ENCODE measurements around the gene LOXHD1. TPM values are rescaled to one million over a fixed set of nuclear protein-coding genes. Genes with fewer than 3 reads are reported as not detected.

LOXHD1 gene
- total RNA-seq, 3 donors from 2014 or later: 0.59 to 1.6 (median 0.80) TPM

DNA sequence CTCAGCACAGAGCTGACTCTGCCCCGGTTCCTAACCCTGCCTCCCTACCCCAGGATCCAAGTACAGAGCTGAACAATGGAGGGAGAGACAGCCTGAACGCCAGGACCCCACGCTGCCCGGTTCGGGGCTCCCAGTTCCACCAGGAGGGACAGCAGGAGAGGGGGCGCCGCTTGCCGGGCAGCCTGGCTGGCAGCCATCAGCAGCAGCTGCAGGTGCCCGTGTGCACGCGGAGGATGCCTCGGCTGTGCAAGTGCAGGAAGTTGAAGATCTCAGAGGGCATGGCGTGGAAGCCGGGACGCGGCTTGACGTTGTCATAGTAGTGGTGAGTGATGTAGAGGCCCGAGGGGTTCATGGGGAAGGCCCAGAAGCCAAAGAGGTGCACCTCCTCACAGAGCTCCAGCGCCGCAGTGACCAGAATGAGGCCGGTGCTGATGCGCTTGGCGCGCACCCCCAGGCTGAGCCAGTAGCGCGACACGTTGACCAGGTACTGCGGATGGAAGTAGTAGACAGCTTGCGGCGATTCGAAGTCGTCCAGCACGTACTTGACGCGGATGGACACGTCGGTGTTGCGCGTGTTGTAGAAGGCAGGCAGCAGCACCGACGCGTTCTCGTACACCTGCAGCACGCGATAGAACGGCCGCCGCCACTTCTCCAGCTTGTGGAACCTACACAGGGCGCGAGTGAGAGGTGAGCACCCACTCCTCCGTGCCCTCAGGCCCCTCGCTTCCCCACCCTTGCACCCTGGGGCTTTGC, 23.0 kb upstream of the LOXHD1 start:
- TF ChIP-seq, protein P1, sequence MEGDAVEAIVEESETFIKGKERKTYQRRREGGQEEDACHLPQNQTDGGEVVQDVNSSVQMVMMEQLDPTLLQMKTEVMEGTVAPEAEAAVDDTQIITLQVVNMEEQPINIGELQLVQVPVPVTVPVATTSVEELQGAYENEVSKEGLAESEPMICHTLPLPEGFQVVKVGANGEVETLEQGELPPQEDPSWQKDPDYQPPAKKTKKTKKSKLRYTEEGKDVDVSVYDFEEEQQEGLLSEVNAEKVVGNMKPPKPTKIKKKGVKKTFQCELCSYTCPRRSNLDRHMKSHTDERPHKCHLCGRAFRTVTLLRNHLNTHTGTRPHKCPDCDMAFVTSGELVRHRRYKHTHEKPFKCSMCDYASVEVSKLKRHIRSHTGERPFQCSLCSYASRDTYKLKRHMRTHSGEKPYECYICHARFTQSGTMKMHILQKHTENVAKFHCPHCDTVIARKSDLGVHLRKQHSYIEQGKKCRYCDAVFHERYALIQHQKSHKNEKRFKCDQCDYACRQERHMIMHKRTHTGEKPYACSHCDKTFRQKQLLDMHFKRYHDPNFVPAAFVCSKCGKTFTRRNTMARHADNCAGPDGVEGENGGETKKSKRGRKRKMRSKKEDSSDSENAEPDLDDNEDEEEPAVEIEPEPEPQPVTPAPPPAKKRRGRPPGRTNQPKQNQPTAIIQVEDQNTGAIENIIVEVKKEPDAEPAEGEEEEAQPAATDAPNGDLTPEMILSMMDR (IDR thresholded peaks at IDR 0.05): no peak
- TF ChIP-seq POLR2AphosphoS5 (IDR thresholded peaks at IDR 0.05): no peak
- TF ChIP-seq POLR2A (IDR thresholded peaks at IDR 0.05): no peak
- H3K27me3 ChIP-seq: no peaks in the 10 kb centered on the region
- DNase-seq (ENCODE audit: low spot score in 2 of 2): no peak
- H3K27ac ChIP-seq: no peak overlapping the region
- no peaks in the 10 kb centered on the region for H3K9me3 ChIP-seq
- H3K36me3 ChIP-seq: no peaks in the 10 kb centered on the region
- intact Hi-C loops (cut with DNase I; ENCODE audit: low total_unique reads): no loop called here
- no peaks in the 10 kb centered on the region for H3K4me1 ChIP-seq
- no peak overlapping the region for H3K4me3 ChIP-seq

DNA sequence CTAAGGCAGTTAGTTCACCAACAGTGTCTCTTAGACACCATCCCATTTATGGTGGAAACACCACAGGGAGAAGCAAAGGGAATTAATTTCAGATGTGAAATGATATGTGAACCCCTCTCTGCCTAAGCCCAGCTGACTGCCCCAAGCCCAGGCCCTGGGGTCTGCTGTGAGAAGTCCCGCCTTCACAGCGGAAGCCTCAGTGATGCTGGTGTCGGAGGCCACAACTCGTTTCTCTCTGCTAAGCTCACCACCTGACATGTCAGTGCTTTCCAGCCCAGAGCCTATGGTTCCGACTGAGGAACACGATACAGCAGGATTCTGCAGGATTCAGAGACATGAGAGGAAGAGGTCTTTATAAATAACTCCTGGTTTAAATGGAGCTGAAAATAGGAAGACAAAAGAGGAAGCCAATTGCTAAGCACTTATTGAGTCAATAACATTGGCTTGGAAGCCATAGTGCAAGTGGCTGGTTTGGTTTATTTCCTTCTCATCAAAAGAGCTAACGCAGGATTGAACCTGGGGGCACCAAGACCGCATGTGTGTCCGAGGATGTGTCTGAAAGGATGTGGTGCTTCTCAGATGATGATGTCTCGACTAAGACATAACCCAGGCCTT, 21.9 kb upstream of the LOXHD1 start:
- intact Hi-C loops (cut with DNase I; ENCODE audit: low total_unique reads): no loop called here
- no peaks in the 10 kb centered on the region for H3K36me3 ChIP-seq
- H3K9me3 ChIP-seq: no peaks in the 10 kb centered on the region
- TF ChIP-seq POLR2A (IDR thresholded peaks at IDR 0.05): no peak
- TF ChIP-seq, protein P1 (IDR thresholded peaks at IDR 0.05): no peak
- TF ChIP-seq POLR2AphosphoS5 (IDR thresholded peaks at IDR 0.05): no peak
- no peak overlapping the region for H3K4me3 ChIP-seq
- DNase-seq (ENCODE audit: low spot score in 2 of 2): no peak
- no peaks in the 10 kb centered on the region for H3K27me3 ChIP-seq
- no peak overlapping the region for H3K27ac ChIP-seq
- no peaks in the 10 kb centered on the region for H3K4me1 ChIP-seq

DNA sequence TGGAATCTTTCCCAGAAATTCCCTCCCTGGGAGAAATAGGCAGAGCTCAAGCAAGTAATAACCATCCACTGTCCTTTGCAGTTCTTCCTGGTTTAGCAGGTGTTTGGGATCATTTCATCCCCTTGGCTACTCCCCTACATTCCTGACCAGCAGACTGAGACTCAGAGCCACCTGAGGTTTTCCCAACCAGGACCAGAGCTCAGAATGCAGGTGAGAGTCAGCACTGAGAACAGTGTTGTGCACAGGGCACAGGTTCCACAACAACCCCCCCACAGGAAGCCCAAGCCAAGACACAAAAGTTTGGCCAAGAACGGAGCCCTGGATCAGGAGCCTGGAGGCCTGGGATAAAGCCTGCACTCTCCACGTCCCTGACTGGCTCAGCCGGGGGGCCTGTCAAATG, 21.0 kb upstream of the LOXHD1 start:
- H3K4me1 ChIP-seq: no peaks in the 10 kb centered on the region
- H3K9me3 ChIP-seq: no peaks in the 10 kb centered on the region
- TF ChIP-seq, protein P1 (IDR thresholded peaks at IDR 0.05): no peak
- no peak for TF ChIP-seq POLR2A (IDR thresholded peaks at IDR 0.05)
- TF ChIP-seq POLR2AphosphoS5 (IDR thresholded peaks at IDR 0.05): no peak
- H3K36me3 ChIP-seq: no peaks in the 10 kb centered on the region
- no peaks in the 10 kb centered on the region for H3K27me3 ChIP-seq
- intact Hi-C loops (cut with DNase I; ENCODE audit: low total_unique reads): no loop called here
- no peak for DNase-seq (ENCODE audit: low spot score in 2 of 2)
- no peak overlapping the region for H3K4me3 ChIP-seq
- H3K27ac ChIP-seq: no peak overlapping the region

DNA sequence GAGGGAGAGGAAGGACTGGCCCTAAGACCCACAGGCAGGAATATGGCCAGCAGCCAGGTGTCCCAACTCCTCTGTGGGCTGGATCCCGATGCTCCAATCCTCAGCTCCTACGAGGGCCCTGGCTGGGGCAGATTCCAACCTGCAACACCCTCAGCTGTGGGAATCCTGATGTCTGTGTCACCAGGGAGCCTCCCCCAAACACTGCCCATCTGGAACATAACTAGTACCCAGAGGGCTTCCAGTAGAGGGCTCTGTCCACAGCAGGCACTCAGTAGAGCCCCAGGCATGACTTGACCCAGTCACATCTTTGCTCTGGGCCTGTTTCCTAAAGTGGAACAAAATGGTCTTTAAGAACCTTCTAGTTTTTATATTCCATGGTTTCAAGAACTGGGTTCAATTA, 20.6 kb upstream of the LOXHD1 start:
- Histone ChIP-seq H3K36me3 (no peaks in the 10 kb centered on the region), H3K9me3 (no peaks in the 10 kb centered on the region), H3K4me3 (no peak overlapping the region), H3K27ac (no peak overlapping the region), H3K27me3 (no peaks in the 10 kb centered on the region), H3K4me1 (no peaks in the 10 kb centered on the region)
- no peak for DNase-seq (ENCODE audit: low spot score in 2 of 2)
- TF ChIP-seq POLR2A (IDR thresholded peaks at IDR 0.05): no peak
- TF ChIP-seq, protein P1 (IDR thresholded peaks at IDR 0.05): no peak
- intact Hi-C loops (cut with DNase I; ENCODE audit: low total_unique reads): no loop called here

DNA sequence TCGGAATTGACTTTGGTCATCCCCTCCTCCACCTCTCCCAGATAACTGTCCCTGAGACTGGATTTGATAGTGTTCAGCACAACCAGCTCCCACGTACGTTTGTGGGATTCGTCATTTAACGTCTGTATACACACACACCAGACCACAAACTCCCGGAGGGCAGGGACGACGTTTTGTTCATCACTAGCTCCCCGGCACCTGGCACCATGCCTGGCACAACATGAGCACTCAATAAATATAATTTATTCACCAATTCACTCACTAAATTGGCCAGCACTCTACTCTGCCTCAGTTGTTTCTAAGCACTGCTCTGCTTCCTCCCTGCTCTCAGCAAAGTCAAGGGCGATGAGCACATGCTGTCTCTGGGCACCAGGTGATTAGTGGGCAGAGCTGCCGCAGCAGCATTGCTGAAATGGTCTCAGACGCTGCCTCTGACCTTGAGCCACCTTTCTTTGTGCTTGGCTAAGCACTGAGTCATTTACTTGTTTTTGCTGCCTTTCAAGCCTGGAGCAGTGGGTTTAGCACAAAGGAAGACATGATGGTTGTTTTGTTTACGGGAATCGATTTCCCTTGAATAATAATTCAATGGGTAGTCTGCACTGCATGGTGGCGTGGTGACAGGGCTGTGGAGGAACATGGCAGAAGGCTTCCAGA, 19.3 kb upstream of the LOXHD1 start:
- Histone ChIP-seq H3K4me3 (no peak overlapping the region), H3K9me3 (no peaks in the 10 kb centered on the region), H3K4me1 (no peaks in the 10 kb centered on the region), H3K36me3 (no peaks in the 10 kb centered on the region), H3K27ac (no peak overlapping the region), H3K27me3 (no peaks in the 10 kb centered on the region)
- TF ChIP-seq, protein P1 (IDR thresholded peaks at IDR 0.05): no peak
- TF ChIP-seq POLR2AphosphoS5 (IDR thresholded peaks at IDR 0.05) (no peak), POLR2A (IDR thresholded peaks at IDR 0.05) (no peak)
- no peak for DNase-seq (ENCODE audit: low spot score in 2 of 2)
- intact Hi-C loops (cut with DNase I; ENCODE audit: low total_unique reads): no loop called here
